MV-4-11 (cell line): ENCODE results near the gene VIPAS39.

ENCODE experiments used
- DNase-seq: peaks from one replicate; lab custom pipeline; 2025; lab: John Stamatoyannopoulos, UW

VIPAS39 gene

GRCh38 chr14:77406086-77406485 lies 51.3 kb downstream of the VIPAS39 start:
- no peak for DNase-seq

- no peak for DNase-seq
Observed at GRCh38 chr14:77403768-77404167, 53.6 kb downstream of the VIPAS39 start.

GRCh38 chr14:77400216-77400615 lies 57.2 kb downstream of the VIPAS39 start:
- DNase-seq: no peak

- DNase-seq: no peak
Observed at GRCh38 chr14:77390188-77390587, 67.2 kb downstream of the VIPAS39 start.

GRCh38 chr14:77378701-77379100 lies 78.7 kb downstream of the VIPAS39 start:
- DNase-seq: peak; percentile 91

- no peak for DNase-seq
Observed at GRCh38 chr14:77377502-77377844, 79.9 kb downstream of the VIPAS39 start.

GRCh38 chr14:77376771-77377501 lies 80.5 kb downstream of the VIPAS39 start, which contains the start of the genes SAMD15 and TMED8:
Gene SAMD15, plus strand, starts transcription at chr14:77377379. Its CDS starts 40 bp downstream, at chr14:77377419.
Gene TMED8, minus strand, starts transcription at chr14:77377094. Its CDS starts 41 bp downstream, at chr14:77377053.
- peak; percentile 78 for DNase-seq
